CD4-positive, alpha-beta memory T cell (primary cell): Measurements from ENCODE around the gene ACADSB. TPM values are rescaled to one million over a fixed set of nuclear protein-coding genes. Genes with fewer than 3 reads are reported as not detected.

ENCODE experiments used
- CTCF ChIA-PET: fragments of 350-600 bp; sonication (Branson Sonifier 250); formaldehyde crosslinking; loops from one replicate; lab custom pipeline; 2021; ENCODE audit warnings: inconsistent platforms; ENCODE audit not compliant: partially characterized antibody; lab: Charles Lee
- POLR2A ChIA-PET: fragments of 350-600 bp; sonication (Branson Sonifier 250); formaldehyde crosslinking; loops from one replicate; lab custom pipeline; 2021; ENCODE audit not compliant: partially characterized antibody; lab: Charles Lee
- DNase-seq, 5 donors: peaks; one replicate each; pipeline versions ENCODE4 v3.0.0 to v3.0.0-alpha.2; 2020 to 2022; ENCODE audit warnings: mixed read lengths in 1 of 5
- H3K27ac ChIP-seq: one replicate; pipeline ENCODE4 v1.7.0; 2013; ENCODE audit warnings: low read depth, low read length
- H3K27me3 ChIP-seq: 2 replicates; pipeline ENCODE4 v1.7.0; 2013; ENCODE audit warnings: mild to moderate bottlenecking, low read length, moderate library complexity; ENCODE audit not compliant: insufficient read depth
- H3K36me3 ChIP-seq: 2 replicates; pipeline ENCODE4 v1.7.0; 2013; ENCODE audit warnings: mild to moderate bottlenecking, low read length, moderate library complexity; ENCODE audit not compliant: insufficient read depth
- H3K4me1 ChIP-seq: 2 replicates; pipeline ENCODE4 v1.7.0; 2013; ENCODE audit warnings: mild to moderate bottlenecking, low read length, moderate library complexity; ENCODE audit not compliant: insufficient read depth
- H3K4me3 ChIP-seq, 2 donors: one replicate each; pipeline ENCODE4 v1.7.0; 2013; ENCODE audit warnings: low read length in 2 of 2, mild to moderate bottlenecking in 1 of 2
- H3K9me3 ChIP-seq, 2 donors: one replicate each; pipeline ENCODE4 v1.7.0; 2013; ENCODE audit warnings: low read length in 2 of 2, control low read depth in 1 of 2; ENCODE audit not compliant: control insufficient read depth in 1 of 2
- H3K27ac Mint-ChIP-seq, 7 donors: one replicate each; pipeline ENCODE4 v1.8.0; 2020 to 2021; ENCODE audit warnings: mixed read lengths in 7 of 7, mild to moderate bottlenecking in 6 of 7, inconsistent platforms in 3 of 7, moderate library complexity in 3 of 7
- H3K27me3 Mint-ChIP-seq, 2 donors: one replicate each; pipeline ENCODE4 v1.8.0; 2020 to 2021; ENCODE audit warnings: mixed read lengths in 2 of 2
- H3K36me3 Mint-ChIP-seq, 2 donors: one replicate each; pipeline ENCODE4 v1.8.0; 2020 to 2021; ENCODE audit warnings: mixed read lengths in 2 of 2, inconsistent platforms in 1 of 2, mild to moderate bottlenecking in 1 of 2
- H3K4me1 Mint-ChIP-seq, 4 donors: one replicate each; pipeline ENCODE4 v1.8.0; 2020 to 2021; ENCODE audit warnings: mixed read lengths in 4 of 4, mild to moderate bottlenecking in 1 of 4
- H3K4me3 Mint-ChIP-seq, 8 donors: one replicate each; pipeline ENCODE4 v1.8.0; 2020 to 2021; ENCODE audit warnings: mixed read lengths in 8 of 8, mild to moderate bottlenecking in 7 of 8, moderate library complexity in 6 of 8, inconsistent platforms in 3 of 8
- H3K9me3 Mint-ChIP-seq, 8 donors: one replicate each; pipeline ENCODE4 v1.8.0; 2020 to 2021; ENCODE audit warnings: mixed read lengths in 8 of 8, mild to moderate bottlenecking in 5 of 8, inconsistent platforms in 3 of 8, moderate library complexity in 1 of 8
- intact Hi-C: fragments of 100-400 bp; cut with micrococcal nuclease; formaldehyde crosslinking; loops from one replicate; pipeline ENCODE4 v1.15.1; 2023
- polyA plus RNA-seq, 2 donors: library from polyadenylated mRNA; unstranded; fragments of 300-500 nt; fragmentation: Illumina TruSeq; gene quantifications; one replicate each; pipeline ENCODE4 v1.2.3, GENCODE V29; 2021
- total RNA-seq, 2 experiments: library from RNA; stranded (reverse); gene quantifications; one replicate each; pipeline ENCODE4 v1.2.3, GENCODE V29; 2021

ACADSB gene
- total and polyA plus RNA-seq, 4 experiments from 2014 or later = 26.9 to 45.3 (median 36.0) TPM

DNA sequence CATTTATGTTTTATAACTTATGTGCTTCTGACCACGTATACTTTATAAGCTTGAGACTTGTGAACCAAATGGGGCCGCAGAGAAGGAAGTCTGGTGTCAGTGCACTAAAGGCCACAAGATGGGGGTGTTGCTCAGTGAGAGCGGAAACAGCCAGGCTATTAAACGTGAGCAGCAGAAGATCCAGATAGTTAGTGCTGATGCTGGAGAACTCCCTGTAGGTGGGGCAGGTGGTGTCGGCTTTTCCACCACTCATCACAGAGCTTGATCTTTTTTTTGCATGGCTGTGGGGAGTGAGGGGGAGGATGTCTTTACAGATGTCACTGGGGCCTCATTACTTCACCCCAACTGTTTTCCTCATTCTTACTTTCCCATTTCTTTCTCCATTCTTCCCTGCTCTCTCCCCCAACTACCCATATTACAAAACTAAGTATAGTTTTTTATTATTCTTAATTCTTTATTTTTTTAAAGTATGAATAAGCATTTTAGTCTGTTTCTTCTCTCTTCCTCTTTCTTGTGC lies 34.7 kb downstream of the ACADSB start:
- peaks cover 38 to 41% of the 10 kb centered on the region in 2 donors for H3K36me3 Mint-ChIP-seq
- H3K4me3 ChIP-seq = no peak overlapping the region

DNA sequence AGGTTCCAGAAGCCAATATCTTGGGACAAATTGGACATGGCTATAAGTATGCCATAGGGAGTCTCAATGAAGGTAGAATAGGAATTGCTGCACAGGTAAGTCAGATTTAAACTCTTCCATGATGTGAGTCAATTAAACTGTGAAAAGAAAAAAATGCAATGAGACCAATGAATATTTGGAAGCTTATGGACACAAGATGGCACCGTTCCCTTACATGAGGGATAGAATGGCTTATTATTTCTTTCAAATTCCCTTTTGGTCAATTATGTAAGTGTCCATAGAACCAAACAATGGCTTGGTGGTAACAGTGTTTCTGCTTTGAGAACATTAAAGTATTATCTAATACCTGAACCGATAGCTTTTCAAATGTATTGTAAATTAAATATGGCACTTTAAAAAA lies 35.6 kb downstream of the ACADSB start:
- intact Hi-C loops = no loop called here
- no peak overlapping the region for H3K27ac Mint-ChIP-seq
- DNase-seq = no peak
- no peaks in the 10 kb centered on the region for H3K9me3 Mint-ChIP-seq
- CTCF ChIA-PET = interaction anchor here (1.7 to 7.9 kb wide), 3 partner anchors 11 to 516 kb away, joined by 3 to 33 read pairs (median 15); no protein-coding TSS in a partner anchor
- H3K4me1 Mint-ChIP-seq = peaks cover 0 to 7% (median under 1%) of the 10 kb centered on the region in 4 donors
- H3K27me3 Mint-ChIP-seq = no peaks in the 10 kb centered on the region
- peaks cover 38 to 40% of the 10 kb centered on the region in 2 donors for H3K36me3 Mint-ChIP-seq
- Histone ChIP-seq H3K4me3 (no peak overlapping the region), H3K27ac (no peak overlapping the region), H3K4me1 (no peaks in the 10 kb centered on the region), H3K27me3 (no peaks in the 10 kb centered on the region), H3K9me3 (no peaks in the 10 kb centered on the region), H3K36me3 (peaks cover 14% of the 10 kb centered on the region)
- POLR2A ChIA-PET = no interaction called here
- H3K4me3 Mint-ChIP-seq = no peak overlapping the region

More for the DNA sequence above, 34.7 kb downstream of the ACADSB start:
- no peak overlapping the region for H3K4me3 Mint-ChIP-seq
- H3K4me1 Mint-ChIP-seq = peaks cover 0 to 13% (median 4%) of the 10 kb centered on the region in 4 donors
- no peaks in the 10 kb centered on the region for H3K9me3 Mint-ChIP-seq
- POLR2A ChIA-PET = no interaction called here
- H3K27ac Mint-ChIP-seq = no peak overlapping the region
- Histone ChIP-seq H3K27me3 (no peaks in the 10 kb centered on the region), H3K9me3 (no peaks in the 10 kb centered on the region), H3K27ac (no peak overlapping the region), H3K4me1 (no peaks in the 10 kb centered on the region), H3K36me3 (peaks cover 14% of the 10 kb centered on the region)
- intact Hi-C loops = loop anchor here (1.0 to 2.0 kb wide), 2 partner anchors 89 to 337 kb away; no protein-coding TSS in a partner anchor
- peak in 4 of 5 donors; percentile 30 to 43 (median 38) for DNase-seq
- CTCF ChIA-PET = interaction anchor here (0.8 to 7.9 kb wide), 16 partner anchors 8 to 622 kb away, joined by 3 to 33 read pairs (median 4); no protein-coding TSS in a partner anchor
- H3K27me3 Mint-ChIP-seq = no peaks in the 10 kb centered on the region

DNA sequence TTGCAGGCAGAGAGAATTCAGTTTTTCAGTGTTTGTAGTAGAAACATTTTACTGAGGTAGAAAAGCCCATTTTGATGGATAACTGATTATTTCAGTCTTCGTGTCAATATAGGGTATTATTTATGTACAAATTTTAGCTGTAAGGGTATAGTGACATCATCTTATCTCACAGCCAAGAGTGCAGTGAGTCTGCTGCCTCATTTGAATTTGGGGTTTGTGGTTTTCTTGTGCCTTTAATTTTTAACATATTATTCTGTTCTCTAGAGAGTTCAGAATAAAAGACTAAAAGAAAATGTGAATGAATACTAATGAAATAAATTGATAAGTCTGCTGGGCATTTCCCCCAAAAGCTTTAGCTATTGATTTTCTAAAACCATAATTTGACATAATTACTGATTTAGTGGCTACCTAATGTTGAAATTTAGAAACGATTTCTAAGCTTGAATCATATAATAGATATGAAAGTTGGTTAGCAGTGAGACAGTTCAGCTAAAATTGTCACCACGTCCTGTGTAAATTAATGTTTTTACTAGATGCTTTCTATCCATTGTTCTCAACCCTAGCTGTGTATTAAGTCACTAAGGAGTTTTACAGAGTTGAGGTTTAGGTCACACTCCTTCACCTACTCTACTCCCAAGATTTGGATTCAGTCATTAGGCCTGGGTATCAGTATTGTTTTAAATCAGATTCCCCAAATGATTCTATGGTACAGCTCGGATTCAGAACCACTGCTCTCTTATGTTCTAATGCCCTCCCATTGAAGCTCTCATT lies 37.3 kb downstream of the ACADSB start:
- POLR2A ChIA-PET = no interaction called here
- Mint-ChIP-seq H3K27me3 (no peaks in the 10 kb centered on the region), H3K9me3 (no peaks in the 10 kb centered on the region), H3K4me1 (peaks cover 0 to 5% (median 0%) of the 10 kb centered on the region in 4 donors), H3K4me3 (no peak overlapping the region), H3K36me3 (peaks cover 49% of the 10 kb centered on the region in 2 donors), H3K27ac (no peak overlapping the region)
- no peak for DNase-seq
- no peaks in the 10 kb centered on the region for H3K27me3 ChIP-seq
- H3K9me3 ChIP-seq = no peaks in the 10 kb centered on the region
- intact Hi-C loops = no loop called here
- CTCF ChIA-PET = interaction anchor here (1.0 to 7.9 kb wide), 4 partner anchors 68 to 516 kb away, joined by 3 to 33 read pairs (median 4); no protein-coding TSS in a partner anchor
- no peak overlapping the region for H3K27ac ChIP-seq
- peaks cover 20% of the 10 kb centered on the region for H3K36me3 ChIP-seq
- H3K4me1 ChIP-seq = no peaks in the 10 kb centered on the region
- no peak overlapping the region for H3K4me3 ChIP-seq

DNA sequence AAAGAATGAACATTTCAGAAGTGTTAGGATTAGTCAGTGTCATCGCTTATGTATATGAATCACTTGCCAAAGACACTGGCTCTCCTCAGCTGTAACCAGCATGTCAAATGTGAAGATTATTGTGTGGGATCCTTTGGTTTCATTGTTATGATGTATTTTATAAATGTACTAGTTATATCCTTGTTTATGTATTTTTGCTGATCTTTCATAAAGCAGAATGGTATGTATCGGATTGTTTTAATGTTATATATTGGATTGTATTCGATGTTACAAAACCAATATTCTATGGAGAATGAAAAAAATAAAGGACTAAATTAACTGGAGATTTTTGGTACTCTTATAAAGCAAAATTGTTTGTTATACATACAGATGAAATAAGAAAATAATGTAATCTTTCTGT lies 49.2 kb downstream of the ACADSB start:
- H3K36me3 Mint-ChIP-seq = peaks cover 24 to 27% of the 10 kb centered on the region in 2 donors

DNA sequence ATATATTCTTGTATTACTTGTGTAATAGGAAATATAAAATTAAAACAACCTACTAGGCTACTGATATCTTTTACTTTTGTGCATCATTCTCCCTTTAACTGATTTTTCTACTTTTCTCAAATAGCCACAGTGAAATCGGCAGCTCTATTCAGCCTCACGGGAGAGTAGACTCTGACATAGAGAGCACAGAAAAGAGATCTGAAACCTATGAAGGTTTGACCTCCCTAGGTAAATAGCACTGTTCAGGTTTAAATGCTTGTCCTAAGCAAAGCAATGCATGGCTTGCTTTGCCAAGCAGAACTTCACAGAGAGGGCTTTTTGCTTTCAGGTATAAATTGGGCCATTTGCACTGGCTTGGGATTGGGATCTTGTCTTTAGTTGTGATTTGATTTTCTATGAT lies 53.1 kb downstream of the ACADSB start:
- Histone ChIP-seq H3K27me3 (no peaks in the 10 kb centered on the region), H3K9me3 (no peaks in the 10 kb centered on the region), H3K27ac (no peak overlapping the region), H3K4me1 (no peaks in the 10 kb centered on the region), H3K4me3 (no peak overlapping the region), H3K36me3 (no peaks in the 10 kb centered on the region)
- Mint-ChIP-seq H3K27me3 (peaks cover 6 to 15% of the 10 kb centered on the region in 2 donors), H3K27ac (no peak overlapping the region), H3K4me1 (no peaks in the 10 kb centered on the region), H3K36me3 (no peaks in the 10 kb centered on the region), H3K4me3 (no peak overlapping the region), H3K9me3 (peaks cover 0 to 3% (median 0%) of the 10 kb centered on the region in 8 donors)
- no peak for DNase-seq
- ChIA-PET CTCF (no interaction called here), POLR2A (no interaction called here)
- intact Hi-C loops = no loop called here

More for the DNA sequence above, 49.2 kb downstream of the ACADSB start:
- H3K4me3 ChIP-seq = no peak overlapping the region
- no peak overlapping the region for H3K27ac ChIP-seq
- peaks cover 0 to 1% (median 0%) of the 10 kb centered on the region in 8 donors for H3K9me3 Mint-ChIP-seq
- H3K27me3 ChIP-seq = no peaks in the 10 kb centered on the region
- no peak overlapping the region for H3K27ac Mint-ChIP-seq
- H3K4me3 Mint-ChIP-seq = no peak overlapping the region
- peaks cover 10% of the 10 kb centered on the region for H3K36me3 ChIP-seq
- H3K27me3 Mint-ChIP-seq = no peaks in the 10 kb centered on the region
- ChIA-PET CTCF (no interaction called here), POLR2A (no interaction called here)
- no peak for DNase-seq
- intact Hi-C loops = no loop called here
- no peaks in the 10 kb centered on the region for H3K9me3 ChIP-seq
- no peaks in the 10 kb centered on the region for H3K4me1 ChIP-seq
- H3K4me1 Mint-ChIP-seq = no peaks in the 10 kb centered on the region

DNA sequence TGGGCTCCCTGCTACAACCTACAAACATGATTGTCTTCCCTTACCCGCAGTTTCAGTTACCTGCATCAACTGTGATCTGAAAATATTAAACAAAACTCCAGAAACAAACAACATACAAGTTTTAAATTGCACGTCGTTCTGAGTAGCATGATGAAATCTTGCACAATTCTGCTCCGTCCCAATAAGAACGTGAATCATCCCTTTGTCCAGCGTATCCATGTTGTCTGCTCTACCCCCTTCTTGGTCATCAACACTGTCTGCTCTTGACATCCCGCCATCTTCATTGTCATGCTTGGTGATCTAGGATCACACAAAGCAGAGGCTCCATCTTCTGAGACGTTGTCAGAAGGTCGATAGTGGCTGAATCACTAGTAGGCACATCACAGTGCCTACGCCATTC lies 53.9 kb downstream of the ACADSB start:
- Histone ChIP-seq H3K27me3 (no peaks in the 10 kb centered on the region), H3K4me1 (no peaks in the 10 kb centered on the region), H3K9me3 (no peaks in the 10 kb centered on the region), H3K4me3 (no peak overlapping the region), H3K36me3 (no peaks in the 10 kb centered on the region), H3K27ac (no peak overlapping the region)
- no peaks in the 10 kb centered on the region for H3K36me3 Mint-ChIP-seq
- no peak overlapping the region for H3K27ac Mint-ChIP-seq
- no peaks in the 10 kb centered on the region for H3K4me1 Mint-ChIP-seq
- peaks cover 6 to 18% of the 10 kb centered on the region in 2 donors for H3K27me3 Mint-ChIP-seq
- ChIA-PET CTCF (no interaction called here), POLR2A (no interaction called here)
- peaks cover 0 to 3% (median 0%) of the 10 kb centered on the region in 8 donors for H3K9me3 Mint-ChIP-seq
- intact Hi-C loops = no loop called here
- no peak for DNase-seq
- H3K4me3 Mint-ChIP-seq = no peak overlapping the region

DNA sequence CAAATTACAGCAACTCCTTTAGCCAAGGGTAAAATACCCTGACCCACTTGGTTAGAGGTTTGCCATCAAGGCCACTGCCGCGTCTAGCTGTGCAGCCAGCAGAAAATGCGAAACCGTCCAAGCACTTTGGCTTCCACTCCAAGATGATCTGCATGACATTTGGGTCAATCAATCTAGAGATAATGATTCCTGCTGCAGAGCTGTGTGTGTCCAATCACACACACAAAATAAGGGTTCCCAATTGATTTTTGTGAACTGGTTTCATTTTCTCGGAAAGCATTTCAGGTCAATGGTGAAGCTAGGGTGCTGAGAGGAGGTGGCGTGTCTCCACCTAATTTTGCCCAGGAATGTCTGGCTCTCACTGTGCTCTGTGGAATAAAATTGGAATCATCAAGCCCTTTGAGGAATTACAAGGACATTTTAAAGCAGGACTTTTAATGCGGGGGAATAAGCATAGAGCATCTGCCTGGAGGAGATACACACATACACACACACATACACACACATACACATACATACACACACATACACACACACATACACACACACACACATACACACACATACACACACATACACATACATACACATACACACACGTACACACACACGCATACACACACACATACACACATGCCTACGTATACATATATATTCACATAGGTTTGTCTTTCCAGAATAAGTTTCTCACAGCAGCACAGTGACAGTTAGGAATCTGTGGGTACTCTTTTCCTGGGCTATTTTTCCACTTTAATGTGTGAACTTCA lies 59.5 kb downstream of the ACADSB start:
- peaks cover 0 to 3% (median 0%) of the 10 kb centered on the region in 8 donors for H3K9me3 Mint-ChIP-seq
- Histone ChIP-seq H3K27ac (no peak overlapping the region), H3K36me3 (no peaks in the 10 kb centered on the region), H3K27me3 (no peaks in the 10 kb centered on the region), H3K9me3 (no peaks in the 10 kb centered on the region), H3K4me1 (no peaks in the 10 kb centered on the region), H3K4me3 (no peak overlapping the region)
- H3K27ac Mint-ChIP-seq = no peak overlapping the region
- no peak for DNase-seq
- no peaks in the 10 kb centered on the region for H3K4me1 Mint-ChIP-seq
- intact Hi-C loops = no loop called here
- ChIA-PET CTCF (no interaction called here), POLR2A (no interaction called here)
- H3K27me3 Mint-ChIP-seq = peaks cover 18% of the 10 kb centered on the region in 2 donors
- H3K4me3 Mint-ChIP-seq = no peak overlapping the region
- H3K36me3 Mint-ChIP-seq = no peaks in the 10 kb centered on the region
